Neural cell (in vitro differentiated cells): Measurements from ENCODE around the gene PICALM. TPM values are rescaled to one million over a fixed set of nuclear protein-coding genes. Genes with fewer than 3 reads are reported as not detected.

Experiments
- H2AFZ ChIP-seq: fragments of 200-600, 300-800 bp; sonication (generic), shearing (Covaris generic); 2 replicates; pipeline ENCODE4 v1.6.0; 2014; ENCODE audit warnings: low read depth, mild to moderate bottlenecking, antibody characterized with exemption, low read length, moderate library complexity
- H3F3A ChIP-seq: fragments of 200-600 bp; shearing (Covaris generic); 2 replicates; pipeline ENCODE4 v1.6.1; 2016; ENCODE audit warnings: mild to moderate bottlenecking, moderate library complexity, mixed read lengths, antibody characterized with exemption, low read length; ENCODE audit not compliant: insufficient read depth, poor library complexity, severe bottlenecking
- H3K27ac ChIP-seq: fragments of 200-600, 300-800 bp; sonication (generic), shearing (Covaris generic); 2 replicates; pipeline ENCODE4 v1.5.1; 2014; ENCODE audit warnings: mild to moderate bottlenecking, low read length, moderate library complexity
- H3K27me3 ChIP-seq: fragments of 300-800, 200-600 bp; sonication (generic), shearing (Covaris generic); 2 replicates; pipeline ENCODE4 v1.6.0; 2014; ENCODE audit warnings: mild to moderate bottlenecking, low read depth, low read length, moderate library complexity; ENCODE audit not compliant: insufficient read depth
- H3K36me3 ChIP-seq: fragments of 300-800, 200-600 bp; sonication (generic), shearing (Covaris generic); 2 replicates; pipeline ENCODE4 v1.5.1; 2014; ENCODE audit warnings: mild to moderate bottlenecking, antibody characterized with exemption, low read length, moderate library complexity; ENCODE audit not compliant: insufficient read depth
- H3K4me2 ChIP-seq: fragments of 300-800, 200-600 bp; sonication (generic), shearing (Covaris generic); 2 replicates; pipeline ENCODE4 v1.6.0; 2014; ENCODE audit warnings: mild to moderate bottlenecking, low read length
- H3K4me3 ChIP-seq: fragments of 300-800, 200-600 bp; sonication (generic), shearing (Covaris generic); 2 replicates; pipeline ENCODE4 v1.5.1; 2014; ENCODE audit warnings: mild to moderate bottlenecking, low read length, moderate library complexity
- H3K79me2 ChIP-seq: fragments of 200-600 bp; shearing (Covaris generic); replicated peaks from 2 replicates; pipeline ENCODE4 v1.6.0; 2014; ENCODE audit warnings: mild to moderate bottlenecking, low read length, moderate library complexity; ENCODE audit not compliant: insufficient read depth
- H3K9ac ChIP-seq: fragments of 300-800, 200-600 bp; sonication (generic), shearing (Covaris generic); 2 replicates; pipeline ENCODE4 v1.6.1; 2016; ENCODE audit warnings: mild to moderate bottlenecking, low read length, mixed read lengths
- H3K9me2 ChIP-seq: fragments of 200-600 bp; shearing (Covaris generic); 2 replicates; pipeline ENCODE4 v1.6.1; 2016; ENCODE audit warnings: mild to moderate bottlenecking, low read length, mixed read lengths; ENCODE audit not compliant: insufficient read depth
- H3K9me3 ChIP-seq: fragments of 200-600, 300-800 bp; sonication (generic), shearing (Covaris generic); 2 replicates; pipeline ENCODE4 v1.6.1; 2016; ENCODE audit warnings: mild to moderate bottlenecking, mixed run types, low read length, moderate library complexity, mixed read lengths
- H4K20me1 ChIP-seq: fragments of 200-600 bp; shearing (Covaris generic); 2 replicates; pipeline ENCODE4 v1.6.1; 2016; ENCODE audit warnings: mild to moderate bottlenecking, mixed run types; ENCODE audit not compliant: insufficient read depth
- EP300 ChIP-seq: fragments of 450-650 bp; conservative IDR thresholded peaks from 2 replicates; pipeline ENCODE4 v1.6.1; 2014; ENCODE audit warnings: antibody characterized with exemption, mild to moderate bottlenecking, moderate library complexity; ENCODE audit not compliant: poor library complexity, severe bottlenecking
- EZH2 ChIP-seq: fragments of 200-600, 300-800 bp; shearing (Covaris generic), sonication (generic); IDR thresholded peaks from 2 replicates; pipeline ENCODE4 v1.6.1; 2014; ENCODE audit warnings: antibody characterized with exemption, low read length, borderline replicate concordance, mild to moderate bottlenecking; ENCODE audit not compliant: insufficient read depth, poor library complexity, severe bottlenecking
- MXI1 ChIP-seq: fragments of 450-650 bp; conservative IDR thresholded peaks from 2 replicates; pipeline ENCODE4 v1.6.1; 2014; ENCODE audit warnings: antibody characterized with exemption, mild to moderate bottlenecking; ENCODE audit not compliant: poor library complexity, severe bottlenecking
- POLR2AphosphoS5 ChIP-seq: IDR thresholded peaks from 2 replicates; pipeline ENCODE4 v1.6.1; 2012
- RAD21 ChIP-seq: fragments of 450-650 bp; conservative IDR thresholded peaks from 2 replicates; pipeline ENCODE4 v1.6.1; 2014; ENCODE audit warnings: antibody characterized with exemption, mild to moderate bottlenecking, moderate library complexity
- SMC3 ChIP-seq: fragments of 450-650 bp; conservative IDR thresholded peaks from 2 replicates; pipeline ENCODE4 v1.6.1; 2014; ENCODE audit warnings: antibody characterized with exemption, mild to moderate bottlenecking, moderate library complexity; ENCODE audit not compliant: poor library complexity
- TAF1 ChIP-seq: IDR thresholded peaks from 2 replicates; pipeline ENCODE4 v1.6.1; 2012; ENCODE audit warnings: low read depth
- polyA plus RNA-seq: library from polyadenylated mRNA; depleted of rRNA; stranded (reverse); fragments of >200 nt; gene quantifications from 2 replicates; pipeline ENCODE4 v1.2.3, GENCODE V29; 2014
- TF ChIP-seq, protein P1 (sequence below): fragments of 450-650 bp; IDR thresholded peaks from 2 replicates; pipeline ENCODE4 v1.5.1; 2014; ENCODE audit warnings: antibody characterized with exemption, mild to moderate bottlenecking, moderate library complexity; ENCODE audit not compliant: poor library complexity, severe bottlenecking
- TF ChIP-seq, protein P2 (sequence below): IDR thresholded peaks from 2 replicates; pipeline ENCODE4 v1.6.1; 2012; ENCODE audit warnings: borderline replicate concordance

Gene PICALM
- polyA plus RNA-seq, 1 donor from 2014 or later = 161 TPM

- H3K4me2 ChIP-seq = no peak overlapping the region
- H4K20me1 ChIP-seq = no peaks in the 10 kb centered on the region
- TF ChIP-seq, protein P1, sequence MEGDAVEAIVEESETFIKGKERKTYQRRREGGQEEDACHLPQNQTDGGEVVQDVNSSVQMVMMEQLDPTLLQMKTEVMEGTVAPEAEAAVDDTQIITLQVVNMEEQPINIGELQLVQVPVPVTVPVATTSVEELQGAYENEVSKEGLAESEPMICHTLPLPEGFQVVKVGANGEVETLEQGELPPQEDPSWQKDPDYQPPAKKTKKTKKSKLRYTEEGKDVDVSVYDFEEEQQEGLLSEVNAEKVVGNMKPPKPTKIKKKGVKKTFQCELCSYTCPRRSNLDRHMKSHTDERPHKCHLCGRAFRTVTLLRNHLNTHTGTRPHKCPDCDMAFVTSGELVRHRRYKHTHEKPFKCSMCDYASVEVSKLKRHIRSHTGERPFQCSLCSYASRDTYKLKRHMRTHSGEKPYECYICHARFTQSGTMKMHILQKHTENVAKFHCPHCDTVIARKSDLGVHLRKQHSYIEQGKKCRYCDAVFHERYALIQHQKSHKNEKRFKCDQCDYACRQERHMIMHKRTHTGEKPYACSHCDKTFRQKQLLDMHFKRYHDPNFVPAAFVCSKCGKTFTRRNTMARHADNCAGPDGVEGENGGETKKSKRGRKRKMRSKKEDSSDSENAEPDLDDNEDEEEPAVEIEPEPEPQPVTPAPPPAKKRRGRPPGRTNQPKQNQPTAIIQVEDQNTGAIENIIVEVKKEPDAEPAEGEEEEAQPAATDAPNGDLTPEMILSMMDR = no peak
- TF ChIP-seq, protein P2, sequence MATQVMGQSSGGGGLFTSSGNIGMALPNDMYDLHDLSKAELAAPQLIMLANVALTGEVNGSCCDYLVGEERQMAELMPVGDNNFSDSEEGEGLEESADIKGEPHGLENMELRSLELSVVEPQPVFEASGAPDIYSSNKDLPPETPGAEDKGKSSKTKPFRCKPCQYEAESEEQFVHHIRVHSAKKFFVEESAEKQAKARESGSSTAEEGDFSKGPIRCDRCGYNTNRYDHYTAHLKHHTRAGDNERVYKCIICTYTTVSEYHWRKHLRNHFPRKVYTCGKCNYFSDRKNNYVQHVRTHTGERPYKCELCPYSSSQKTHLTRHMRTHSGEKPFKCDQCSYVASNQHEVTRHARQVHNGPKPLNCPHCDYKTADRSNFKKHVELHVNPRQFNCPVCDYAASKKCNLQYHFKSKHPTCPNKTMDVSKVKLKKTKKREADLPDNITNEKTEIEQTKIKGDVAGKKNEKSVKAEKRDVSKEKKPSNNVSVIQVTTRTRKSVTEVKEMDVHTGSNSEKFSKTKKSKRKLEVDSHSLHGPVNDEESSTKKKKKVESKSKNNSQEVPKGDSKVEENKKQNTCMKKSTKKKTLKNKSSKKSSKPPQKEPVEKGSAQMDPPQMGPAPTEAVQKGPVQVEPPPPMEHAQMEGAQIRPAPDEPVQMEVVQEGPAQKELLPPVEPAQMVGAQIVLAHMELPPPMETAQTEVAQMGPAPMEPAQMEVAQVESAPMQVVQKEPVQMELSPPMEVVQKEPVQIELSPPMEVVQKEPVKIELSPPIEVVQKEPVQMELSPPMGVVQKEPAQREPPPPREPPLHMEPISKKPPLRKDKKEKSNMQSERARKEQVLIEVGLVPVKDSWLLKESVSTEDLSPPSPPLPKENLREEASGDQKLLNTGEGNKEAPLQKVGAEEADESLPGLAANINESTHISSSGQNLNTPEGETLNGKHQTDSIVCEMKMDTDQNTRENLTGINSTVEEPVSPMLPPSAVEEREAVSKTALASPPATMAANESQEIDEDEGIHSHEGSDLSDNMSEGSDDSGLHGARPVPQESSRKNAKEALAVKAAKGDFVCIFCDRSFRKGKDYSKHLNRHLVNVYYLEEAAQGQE = no peak
- TF ChIP-seq POLR2AphosphoS5 (no peak), EP300 (no peak), SMC3 (no peak), MXI1 (no peak), RAD21 (no peak), TAF1 (no peak), EZH2 (no peak)
- H3K27me3 ChIP-seq = no peaks in the 10 kb centered on the region
- no peaks in the 10 kb centered on the region for H3K9me2 ChIP-seq
- H3K4me3 ChIP-seq = no peak overlapping the region
- H3K79me2 ChIP-seq = no peaks in the 10 kb centered on the region
- no peaks in the 10 kb centered on the region for H3K36me3 ChIP-seq
- H2AFZ ChIP-seq = no peak overlapping the region
- H3K9me3 ChIP-seq = peaks cover 4% of the 10 kb centered on the region
- no peaks in the 10 kb centered on the region for H3F3A ChIP-seq
- H3K9ac ChIP-seq = no peak overlapping the region
- no peak overlapping the region for H3K27ac ChIP-seq
Measured at GRCh38 chr11:85935751-85936150, 133.1 kb downstream of the PICALM start.

- no peak overlapping the region for H2AFZ ChIP-seq
- no peaks in the 10 kb centered on the region for H3K9me2 ChIP-seq
- no peaks in the 10 kb centered on the region for H4K20me1 ChIP-seq
- H3K4me3 ChIP-seq = no peak overlapping the region
- H3K79me2 ChIP-seq = no peaks in the 10 kb centered on the region
- no peak overlapping the region for H3K9ac ChIP-seq
- TF ChIP-seq, protein P2 = no peak
- TF ChIP-seq, protein P1 = no peak
- TF ChIP-seq EZH2 = no peak
- no peak for TF ChIP-seq MXI1
- TF ChIP-seq SMC3 = no peak
- no peak for TF ChIP-seq POLR2AphosphoS5
- no peak for TF ChIP-seq TAF1
- no peak for TF ChIP-seq EP300
- TF ChIP-seq RAD21 = no peak
- H3K4me2 ChIP-seq = no peak overlapping the region
- no peaks in the 10 kb centered on the region for H3F3A ChIP-seq
- H3K27me3 ChIP-seq = no peaks in the 10 kb centered on the region
- H3K36me3 ChIP-seq = no peaks in the 10 kb centered on the region
- peaks cover 4% of the 10 kb centered on the region for H3K9me3 ChIP-seq
- H3K27ac ChIP-seq = no peak overlapping the region
Measured at GRCh38 chr11:85934596-85935169, 134.2 kb downstream of the PICALM start.
